ENCODE results near the gene CCZ1B.
"Not testable (repeated sequence)": the region's sequence is repeated elsewhere in the genome, so short reads cannot be mapped to it uniquely, and the experiment has no call there.

GRCh38 chr7:6789353-6789752, 36.7 kb downstream of the CCZ1B start:
- TF ChIP-seq MXI1 (conservative IDR thresholded peaks at IDR 0.05; ENCODE audit: poor library complexity, severe bottlenecking); POLR2AphosphoS5 (IDR thresholded peaks at IDR 0.05); TAF1 (IDR thresholded peaks at IDR 0.05; ENCODE audit: low read depth); RAD21 (conservative IDR thresholded peaks at IDR 0.05); EZH2 (IDR thresholded peaks at IDR 0.05; ENCODE audit: borderline replicate concordance, insufficient read depth, low read length, poor library complexity, severe bottlenecking); EP300 (conservative IDR thresholded peaks at IDR 0.05; ENCODE audit: poor library complexity, severe bottlenecking); SMC3 (conservative IDR thresholded peaks at IDR 0.05; ENCODE audit: poor library complexity): not testable (repeated sequence)
- TF ChIP-seq, protein P1, sequence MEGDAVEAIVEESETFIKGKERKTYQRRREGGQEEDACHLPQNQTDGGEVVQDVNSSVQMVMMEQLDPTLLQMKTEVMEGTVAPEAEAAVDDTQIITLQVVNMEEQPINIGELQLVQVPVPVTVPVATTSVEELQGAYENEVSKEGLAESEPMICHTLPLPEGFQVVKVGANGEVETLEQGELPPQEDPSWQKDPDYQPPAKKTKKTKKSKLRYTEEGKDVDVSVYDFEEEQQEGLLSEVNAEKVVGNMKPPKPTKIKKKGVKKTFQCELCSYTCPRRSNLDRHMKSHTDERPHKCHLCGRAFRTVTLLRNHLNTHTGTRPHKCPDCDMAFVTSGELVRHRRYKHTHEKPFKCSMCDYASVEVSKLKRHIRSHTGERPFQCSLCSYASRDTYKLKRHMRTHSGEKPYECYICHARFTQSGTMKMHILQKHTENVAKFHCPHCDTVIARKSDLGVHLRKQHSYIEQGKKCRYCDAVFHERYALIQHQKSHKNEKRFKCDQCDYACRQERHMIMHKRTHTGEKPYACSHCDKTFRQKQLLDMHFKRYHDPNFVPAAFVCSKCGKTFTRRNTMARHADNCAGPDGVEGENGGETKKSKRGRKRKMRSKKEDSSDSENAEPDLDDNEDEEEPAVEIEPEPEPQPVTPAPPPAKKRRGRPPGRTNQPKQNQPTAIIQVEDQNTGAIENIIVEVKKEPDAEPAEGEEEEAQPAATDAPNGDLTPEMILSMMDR (IDR thresholded peaks at IDR 0.05; ENCODE audit: poor library complexity, severe bottlenecking): not testable (repeated sequence)
- TF ChIP-seq, protein P2, sequence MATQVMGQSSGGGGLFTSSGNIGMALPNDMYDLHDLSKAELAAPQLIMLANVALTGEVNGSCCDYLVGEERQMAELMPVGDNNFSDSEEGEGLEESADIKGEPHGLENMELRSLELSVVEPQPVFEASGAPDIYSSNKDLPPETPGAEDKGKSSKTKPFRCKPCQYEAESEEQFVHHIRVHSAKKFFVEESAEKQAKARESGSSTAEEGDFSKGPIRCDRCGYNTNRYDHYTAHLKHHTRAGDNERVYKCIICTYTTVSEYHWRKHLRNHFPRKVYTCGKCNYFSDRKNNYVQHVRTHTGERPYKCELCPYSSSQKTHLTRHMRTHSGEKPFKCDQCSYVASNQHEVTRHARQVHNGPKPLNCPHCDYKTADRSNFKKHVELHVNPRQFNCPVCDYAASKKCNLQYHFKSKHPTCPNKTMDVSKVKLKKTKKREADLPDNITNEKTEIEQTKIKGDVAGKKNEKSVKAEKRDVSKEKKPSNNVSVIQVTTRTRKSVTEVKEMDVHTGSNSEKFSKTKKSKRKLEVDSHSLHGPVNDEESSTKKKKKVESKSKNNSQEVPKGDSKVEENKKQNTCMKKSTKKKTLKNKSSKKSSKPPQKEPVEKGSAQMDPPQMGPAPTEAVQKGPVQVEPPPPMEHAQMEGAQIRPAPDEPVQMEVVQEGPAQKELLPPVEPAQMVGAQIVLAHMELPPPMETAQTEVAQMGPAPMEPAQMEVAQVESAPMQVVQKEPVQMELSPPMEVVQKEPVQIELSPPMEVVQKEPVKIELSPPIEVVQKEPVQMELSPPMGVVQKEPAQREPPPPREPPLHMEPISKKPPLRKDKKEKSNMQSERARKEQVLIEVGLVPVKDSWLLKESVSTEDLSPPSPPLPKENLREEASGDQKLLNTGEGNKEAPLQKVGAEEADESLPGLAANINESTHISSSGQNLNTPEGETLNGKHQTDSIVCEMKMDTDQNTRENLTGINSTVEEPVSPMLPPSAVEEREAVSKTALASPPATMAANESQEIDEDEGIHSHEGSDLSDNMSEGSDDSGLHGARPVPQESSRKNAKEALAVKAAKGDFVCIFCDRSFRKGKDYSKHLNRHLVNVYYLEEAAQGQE (IDR thresholded peaks at IDR 0.05; ENCODE audit: borderline replicate concordance): not testable (repeated sequence)

Measured in neural cell (in vitro differentiated cells).